COLO668 (cell line): ENCODE data around the gene NETO1.

Source experiments
- DNase-seq: peaks from one replicate; lab custom pipeline; 2025; ENCODE audit not compliant: unreplicated experiment; lab: John Stamatoyannopoulos, UW

The NETO1 gene

GRCh38 chr18:72867746-72868584, at the start of gene NETO1:
Gene NETO1 (minus strand): TSS chr18:72867987. CDS start chr18:72867291, 696 bp downstream.
- DNase-seq: peak; percentile 78

GRCh38 chr18:72910045-72910444, 42.3 kb upstream of the NETO1 start:
- DNase-seq: no peak

- no peak for DNase-seq
Measured at GRCh38 chr18:72908181-72908580, 40.4 kb upstream of the NETO1 start.

- no peak for DNase-seq
Measured at GRCh38 chr18:72903033-72903432, 35.2 kb upstream of the NETO1 start.

GRCh38 chr18:72899338-72899737, 31.6 kb upstream of the NETO1 start:
- DNase-seq: peak; percentile 31

GRCh38 chr18:72898870-72899269, 31.1 kb upstream of the NETO1 start:
- no peak for DNase-seq

GRCh38 chr18:72895548-72895947, 27.8 kb upstream of the NETO1 start:
- no peak for DNase-seq

- DNase-seq: no peak
Measured at GRCh38 chr18:72878561-72878960, 10.8 kb upstream of the NETO1 start.

- no peak for DNase-seq
Measured at GRCh38 chr18:72878143-72878542, 10.4 kb upstream of the NETO1 start.

GRCh38 chr18:72871091-72871490, 3.3 kb upstream of the NETO1 start:
- no peak for DNase-seq

GRCh38 chr18:72869226-72870185, 1.7 kb upstream of the NETO1 start:
- DNase-seq: no peak

GRCh38 chr18:72868585-72869225, 918 bp upstream of the NETO1 start:
- DNase-seq: peak; percentile 77

- peak; percentile 82 for DNase-seq
Measured at GRCh38 chr18:72866901-72867745, 664 bp downstream of the NETO1 start.

GRCh38 chr18:72866442-72866900, 1.3 kb downstream of the NETO1 start:
- DNase-seq: no peak

- DNase-seq: no peak
Measured at GRCh38 chr18:72863754-72864153, 4.0 kb downstream of the NETO1 start.

GRCh38 chr18:72859088-72859487, 8.7 kb downstream of the NETO1 start:
- DNase-seq: no peak

GRCh38 chr18:72849671-72850070, 18.1 kb downstream of the NETO1 start:
- DNase-seq: no peak

- no peak for DNase-seq
Measured at GRCh38 chr18:72848503-72849237, 19.1 kb downstream of the NETO1 start.

- DNase-seq: no peak
Measured at GRCh38 chr18:72847771-72848170, 20.0 kb downstream of the NETO1 start.
